Trophoblast cell (in vitro differentiated cells and primary cell): ENCODE measurements around the gene MARCHF6.

Source experiments
- DNase-seq, 2 donors: peaks; one replicate each; pipeline ENCODE4 v3.0.0-alpha.2; 2016
- H2AFZ ChIP-seq: 2 replicates; pipeline ENCODE4 v1.6.1; 2013; ENCODE audit warnings: low read length, moderate library complexity, mild to moderate bottlenecking; ENCODE audit not compliant: insufficient read depth, poor library complexity
- H2AK5ac ChIP-seq: 2 replicates; pipeline ENCODE4 v1.6.1; 2013; ENCODE audit warnings: mild to moderate bottlenecking, low read length
- H2BK120ac ChIP-seq: 2 replicates; pipeline ENCODE4 v1.6.1; 2013; ENCODE audit warnings: low read length, mild to moderate bottlenecking, moderate library complexity; ENCODE audit not compliant: insufficient read depth, poor library complexity
- H2BK12ac ChIP-seq: 2 replicates; pipeline ENCODE4 v1.6.1; 2013; ENCODE audit warnings: mild to moderate bottlenecking, low read length, moderate library complexity
- H2BK5ac ChIP-seq: 2 replicates; pipeline ENCODE4 v1.6.1; 2013; ENCODE audit warnings: low read length, low read depth, moderate library complexity, mild to moderate bottlenecking; ENCODE audit not compliant: poor library complexity
- H3K14ac ChIP-seq: 2 replicates; pipeline ENCODE4 v1.6.1; 2013; ENCODE audit warnings: mild to moderate bottlenecking, low read length
- H3K18ac ChIP-seq: 2 replicates; pipeline ENCODE4 v1.6.1; 2013; ENCODE audit warnings: mild to moderate bottlenecking, low read length
- H3K23ac ChIP-seq: 2 replicates; pipeline ENCODE4 v1.6.1; 2013; ENCODE audit warnings: low read length
- H3K27ac ChIP-seq: 2 replicates; pipeline ENCODE4 v1.5.1; 2013; ENCODE audit warnings: low read depth, mild to moderate bottlenecking, inconsistent platforms, low read length, moderate library complexity
- H3K27me3 ChIP-seq: 2 replicates; pipeline ENCODE4 v1.6.1; 2013; ENCODE audit warnings: inconsistent platforms, mild to moderate bottlenecking, low read length, moderate library complexity; ENCODE audit not compliant: insufficient read depth
- H3K36me3 ChIP-seq, 2 experiments: 1 replicate in 1 of 2; 2 replicates in 1 of 2; pipeline ENCODE4 v1.6.1; 2013; ENCODE audit warnings: low read length in 2 of 2, mild to moderate bottlenecking in 2 of 2, moderate library complexity in 1 of 2; ENCODE audit not compliant: insufficient read depth in 2 of 2, control insufficient read depth in 1 of 2
- H3K4ac ChIP-seq: 2 replicates; pipeline ENCODE4 v1.6.1; 2013; ENCODE audit warnings: low read depth, mild to moderate bottlenecking, low read length, moderate library complexity
- H3K4me1 ChIP-seq, 2 experiments: 1 replicate in 1 of 2; 2 replicates in 1 of 2; pipeline ENCODE4 v1.6.1; 2013; ENCODE audit warnings: low read length in 2 of 2, mild to moderate bottlenecking in 2 of 2, moderate library complexity in 1 of 2; ENCODE audit not compliant: insufficient read depth in 2 of 2, control insufficient read depth in 1 of 2
- H3K4me2 ChIP-seq: 2 replicates; pipeline ENCODE4 v1.6.1; 2013; ENCODE audit warnings: inconsistent platforms, mild to moderate bottlenecking, low read length, moderate library complexity
- H3K4me3 ChIP-seq: 2 replicates; pipeline ENCODE4 v1.5.1; 2013; ENCODE audit warnings: mild to moderate bottlenecking, low read depth, low read length, inconsistent platforms
- H3K79me1 ChIP-seq: one replicate; pipeline ENCODE4 v1.6.1; 2013; ENCODE audit warnings: low read length
- H3K79me2 ChIP-seq: 2 replicates; pipeline ENCODE4 v1.6.1; 2013; ENCODE audit warnings: low read length, mild to moderate bottlenecking; ENCODE audit not compliant: control insufficient read depth, insufficient read depth, poor library complexity
- H3K9ac ChIP-seq: 2 replicates; pipeline ENCODE4 v1.6.1; 2013; ENCODE audit warnings: mild to moderate bottlenecking, low read length
- H3K9me3 ChIP-seq: 2 replicates; pipeline ENCODE4 v1.6.1; 2013; ENCODE audit warnings: low read depth, mild to moderate bottlenecking, control low read depth, inconsistent platforms, low read length; ENCODE audit not compliant: insufficient read depth
- H4K12ac ChIP-seq: 2 replicates; pipeline ENCODE4 v1.6.1; 2013; ENCODE audit warnings: low read depth, mild to moderate bottlenecking, low read length, moderate library complexity
- H4K8ac ChIP-seq: 2 replicates; pipeline ENCODE4 v1.6.1; 2013; ENCODE audit warnings: low read depth, mild to moderate bottlenecking, low read length, moderate library complexity
- H4K91ac ChIP-seq: one replicate; pipeline ENCODE4 v1.6.1; 2013; ENCODE audit warnings: low read depth, mild to moderate bottlenecking, low read length, moderate library complexity
- WGBS: extraction: QIAGEN DNeasy Blood & Tissue Kit; methylation state at CpG from one replicate; pipeline ENCODE4 v1.1.7; 2013; ENCODE audit warnings: missing lambda C conversion rate; ENCODE audit not compliant: insufficient read length, insufficient coverage; ENCODE audit errors: extremely low coverage; 5-methylcytosine and 5-hydroxymethylcytosine counted together

The MARCHF6 gene

DNA sequence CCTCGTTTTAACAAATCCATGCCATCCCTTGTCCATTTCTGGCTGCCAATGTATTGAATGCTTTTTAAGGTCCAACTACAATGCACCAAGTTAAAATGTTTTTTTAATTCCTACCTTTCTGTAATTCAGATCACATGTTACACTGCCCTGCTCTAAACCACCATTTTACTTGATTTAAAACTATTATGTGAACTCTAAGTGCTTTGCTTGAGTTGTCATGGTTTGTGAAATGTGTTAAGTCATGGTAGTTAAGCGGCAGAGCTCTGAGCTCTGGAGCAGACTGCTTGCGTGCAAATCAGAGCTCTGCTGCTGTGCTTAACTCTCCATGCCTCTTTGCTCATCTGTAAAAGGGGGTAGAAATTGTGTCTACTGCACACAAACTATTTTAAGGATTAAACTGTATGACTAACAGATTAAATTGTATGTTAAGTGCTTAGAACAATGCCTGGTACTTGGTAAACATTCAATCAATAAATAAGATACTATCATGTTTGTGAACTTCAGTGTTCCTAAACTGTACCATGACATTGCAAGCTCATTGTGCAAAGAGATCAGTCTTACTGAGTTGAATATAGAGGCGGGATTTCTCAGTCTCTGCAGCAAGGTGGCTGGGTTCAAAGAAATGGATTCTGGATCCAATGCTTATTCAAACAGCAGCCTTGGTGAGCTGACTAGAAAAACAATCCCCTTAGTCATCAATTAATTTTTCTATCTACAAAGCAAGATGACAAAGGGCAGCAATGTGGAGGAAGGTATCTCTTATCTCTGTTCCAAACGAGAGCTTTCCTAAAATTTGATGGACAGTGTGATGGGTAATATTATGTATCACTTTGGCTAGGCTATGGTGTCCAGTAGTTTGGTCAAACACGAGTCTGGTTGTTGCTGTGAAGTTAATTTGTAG is 29.7 kb upstream of the MARCHF6 start:
- no peak overlapping the region for H3K9ac ChIP-seq
- H3K4me3 ChIP-seq, result no peak overlapping the region
- no CpG with 5 or more reads among the region's 6 CpGs for WGBS
- H3K27ac ChIP-seq, result no peak overlapping the region
- no peak overlapping the region for H2BK120ac ChIP-seq
- H3K79me2 ChIP-seq, result no peaks in the 10 kb centered on the region
- DNase-seq, result no peak
- no peak overlapping the region for H4K12ac ChIP-seq
- H3K4ac ChIP-seq, result no peak overlapping the region
- H3K23ac ChIP-seq, result no peak overlapping the region
- no peaks in the 10 kb centered on the region for H3K4me1 ChIP-seq
- H2AFZ ChIP-seq, result no peak overlapping the region
- no peak overlapping the region for H2AK5ac ChIP-seq
- no peak overlapping the region for H4K8ac ChIP-seq
- no peak overlapping the region for H3K14ac ChIP-seq
- H3K18ac ChIP-seq, result no peak overlapping the region
- H4K91ac ChIP-seq, result no peak overlapping the region
- no peak overlapping the region for H3K4me2 ChIP-seq
- H3K9me3 ChIP-seq, result no peaks in the 10 kb centered on the region
- no peak overlapping the region for H2BK5ac ChIP-seq
- no peak overlapping the region for H2BK12ac ChIP-seq
- no peaks in the 10 kb centered on the region for H3K79me1 ChIP-seq
- H3K27me3 ChIP-seq, result no peaks in the 10 kb centered on the region
- no peaks in the 10 kb centered on the region for H3K36me3 ChIP-seq

DNA sequence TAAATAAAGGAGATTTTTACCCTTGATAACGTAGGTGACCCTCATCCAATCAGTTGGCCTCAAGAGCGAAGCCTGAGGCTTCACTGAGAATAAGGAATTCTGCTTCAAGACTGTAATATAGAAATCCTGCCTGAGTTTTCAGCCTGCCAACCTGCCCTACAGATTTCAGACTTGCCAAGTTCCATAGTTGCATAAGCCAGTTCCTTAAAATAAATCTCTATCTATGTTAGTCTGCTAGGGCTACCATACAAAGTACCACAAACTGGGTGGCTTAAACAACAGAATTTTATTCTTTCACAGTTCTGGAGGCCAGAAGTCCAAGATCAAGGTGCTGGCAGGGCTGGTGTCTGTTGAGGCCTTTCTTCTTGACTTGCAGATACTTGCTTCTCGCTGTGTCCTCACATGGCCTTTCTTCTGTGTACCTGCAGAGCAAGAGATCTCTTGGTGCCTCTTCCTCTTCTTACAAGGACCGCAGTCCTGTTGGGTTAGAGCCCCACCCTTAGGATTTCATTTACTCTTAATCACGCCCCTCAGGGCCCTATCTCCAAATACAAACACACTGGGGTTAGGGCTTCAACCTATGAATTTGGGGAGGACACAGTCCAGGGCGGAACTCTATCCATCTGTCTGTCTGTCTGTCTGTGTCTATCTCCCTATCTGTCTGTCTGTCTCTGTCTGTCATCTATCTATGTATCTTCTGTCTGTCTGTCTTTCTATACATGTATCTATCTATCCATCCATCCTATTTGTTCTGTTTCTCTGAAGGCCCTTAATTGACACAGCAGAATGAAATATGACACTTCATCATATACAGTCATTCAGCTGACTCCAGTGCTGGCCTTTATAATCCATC is 28.8 kb upstream of the MARCHF6 start:
- H3K79me1 ChIP-seq, result no peaks in the 10 kb centered on the region
- no peak overlapping the region for H4K12ac ChIP-seq
- no peaks in the 10 kb centered on the region for H3K79me2 ChIP-seq
- H3K23ac ChIP-seq, result no peak overlapping the region
- no peak for DNase-seq
- no peaks in the 10 kb centered on the region for H3K9me3 ChIP-seq
- WGBS, result no CpG with 5 or more reads among the region's 6 CpGs
- H2AFZ ChIP-seq, result no peak overlapping the region
- H4K8ac ChIP-seq, result no peak overlapping the region
- no peak overlapping the region for H3K4me3 ChIP-seq
- no peak overlapping the region for H2BK5ac ChIP-seq
- no peak overlapping the region for H2AK5ac ChIP-seq
- no peaks in the 10 kb centered on the region for H3K36me3 ChIP-seq
- H3K9ac ChIP-seq, result no peak overlapping the region
- H3K4ac ChIP-seq, result no peak overlapping the region
- no peak overlapping the region for H3K18ac ChIP-seq
- no peak overlapping the region for H2BK120ac ChIP-seq
- no peak overlapping the region for H4K91ac ChIP-seq
- H3K27ac ChIP-seq, result no peak overlapping the region
- H2BK12ac ChIP-seq, result no peak overlapping the region
- no peak overlapping the region for H3K4me2 ChIP-seq
- no peaks in the 10 kb centered on the region for H3K27me3 ChIP-seq
- H3K4me1 ChIP-seq, result no peaks in the 10 kb centered on the region
- H3K14ac ChIP-seq, result no peak overlapping the region

DNA sequence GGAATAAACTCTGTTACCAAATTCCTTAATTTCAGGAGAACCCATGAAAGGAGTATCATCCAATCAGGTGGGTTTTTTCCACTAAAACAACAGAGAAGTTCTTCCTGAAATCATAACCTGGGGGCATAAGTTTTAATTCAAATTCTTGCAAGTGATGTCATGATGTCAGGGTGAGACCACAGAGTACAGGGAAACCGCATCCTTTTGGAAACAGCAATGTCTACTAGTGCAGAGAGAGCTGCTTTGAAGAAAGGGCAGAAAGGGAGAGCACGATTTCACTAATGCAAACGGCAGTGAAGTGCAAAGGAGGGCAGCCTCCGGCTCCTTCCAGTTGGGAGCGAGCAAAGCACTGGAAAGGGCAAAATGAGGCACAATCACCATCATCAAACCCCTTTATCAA is 25.2 kb upstream of the MARCHF6 start:
- Histone ChIP-seq H4K12ac (no peak overlapping the region), H3K9me3 (peaks cover 4% of the 10 kb centered on the region), H2BK12ac (no peak overlapping the region), H3K23ac (no peak overlapping the region), H3K4me1 (peaks cover 2 to 3% of the 10 kb centered on the region in 2 experiments), H2BK120ac (no peak overlapping the region), H2AFZ (no peak overlapping the region), H3K4ac (no peak overlapping the region), H3K4me2 (no peak overlapping the region), H3K79me2 (no peaks in the 10 kb centered on the region), H3K18ac (no peak overlapping the region), H3K14ac (no peak overlapping the region), H2BK5ac (no peak overlapping the region), H4K8ac (no peak overlapping the region), H3K36me3 (no peaks in the 10 kb centered on the region), H4K91ac (no peak overlapping the region), H3K4me3 (no peak overlapping the region), H2AK5ac (no peak overlapping the region), H3K9ac (no peak overlapping the region), H3K79me1 (no peaks in the 10 kb centered on the region), H3K27ac (no peak overlapping the region), H3K27me3 (peaks cover 28% of the 10 kb centered on the region)
- no CpG with 5 or more reads among the region's 5 CpGs for WGBS
- DNase-seq, result no peak

DNA sequence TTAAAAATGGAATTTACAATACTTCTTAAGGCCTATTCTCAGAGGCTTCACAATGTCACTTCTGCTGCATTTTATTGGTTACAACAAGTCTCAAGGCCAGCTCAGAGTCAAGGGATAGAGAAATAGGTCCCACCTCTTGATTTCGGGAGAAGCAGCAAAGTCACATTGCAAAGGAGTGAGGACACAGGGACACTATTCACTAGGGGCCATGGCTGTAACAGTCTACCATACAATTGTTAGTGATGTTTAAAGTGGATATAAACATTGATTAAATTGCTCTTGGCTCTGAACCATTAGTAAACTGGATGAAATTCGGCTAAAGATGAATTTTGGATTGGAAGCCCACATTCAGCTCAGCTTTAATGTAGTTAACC is 24.1 kb upstream of the MARCHF6 start:
- H3K14ac ChIP-seq, result no peak overlapping the region
- no peaks in the 10 kb centered on the region for H3K79me1 ChIP-seq
- H4K91ac ChIP-seq, result no peak overlapping the region
- peaks cover 38% of the 10 kb centered on the region for H3K27me3 ChIP-seq
- H3K23ac ChIP-seq, result no peak overlapping the region
- peaks cover 4% of the 10 kb centered on the region for H3K9me3 ChIP-seq
- no peak overlapping the region for H2BK12ac ChIP-seq
- H3K4me2 ChIP-seq, result no peak overlapping the region
- no peak overlapping the region for H3K9ac ChIP-seq
- no peak overlapping the region for H3K27ac ChIP-seq
- H2AFZ ChIP-seq, result no peak overlapping the region
- peaks cover 6 to 8% of the 10 kb centered on the region in 2 experiments for H3K4me1 ChIP-seq
- no peak overlapping the region for H3K4me3 ChIP-seq
- H4K8ac ChIP-seq, result no peak overlapping the region
- no peak overlapping the region for H4K12ac ChIP-seq
- no peak overlapping the region for H2BK120ac ChIP-seq
- no peak overlapping the region for H2AK5ac ChIP-seq
- H3K79me2 ChIP-seq, result no peaks in the 10 kb centered on the region
- H3K18ac ChIP-seq, result no peak overlapping the region
- no peak overlapping the region for H3K4ac ChIP-seq
- no peaks in the 10 kb centered on the region for H3K36me3 ChIP-seq
- no CpG with 5 or more reads among the region's 2 CpGs for WGBS
- no peak for DNase-seq
- H2BK5ac ChIP-seq, result no peak overlapping the region
